GM18907 (cell line): ENCODE measurements around the gene RIPK4.
"Not testable (repeated sequence)": the region's sequence is repeated elsewhere in the genome, so short reads cannot be mapped to it uniquely, and the experiment has no call there.

Experiments used
- ATAC-seq: cut with Tn5 transposase; IDR thresholded peaks from one replicate; pipeline ENCODE4 v1.9.1; 2021; ENCODE audit warnings: mild to moderate bottlenecking, moderate library complexity; ENCODE audit not compliant: unreplicated experiment

RIPK4 gene

DNA sequence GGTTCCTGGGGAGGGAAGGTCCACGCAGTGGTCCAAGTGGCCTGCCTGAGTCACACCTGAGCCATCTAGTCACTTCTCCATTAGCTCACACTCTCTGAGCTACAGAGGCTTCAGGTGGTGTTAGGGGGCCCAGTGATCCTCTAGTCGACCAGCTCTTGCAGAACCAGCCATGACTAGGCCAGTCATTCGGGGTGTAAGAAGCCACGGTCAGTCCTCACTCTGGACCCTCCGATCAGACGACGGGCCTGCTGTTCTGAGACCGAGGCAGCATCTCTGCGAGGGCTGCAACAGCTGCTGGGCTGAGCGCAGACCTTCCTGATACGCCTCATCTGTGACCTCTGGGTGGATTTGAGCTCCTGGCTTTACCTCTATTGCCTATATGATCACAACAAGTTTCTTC, 68.8 kb downstream of the RIPK4 start:
- ATAC-seq, result no peak

DNA sequence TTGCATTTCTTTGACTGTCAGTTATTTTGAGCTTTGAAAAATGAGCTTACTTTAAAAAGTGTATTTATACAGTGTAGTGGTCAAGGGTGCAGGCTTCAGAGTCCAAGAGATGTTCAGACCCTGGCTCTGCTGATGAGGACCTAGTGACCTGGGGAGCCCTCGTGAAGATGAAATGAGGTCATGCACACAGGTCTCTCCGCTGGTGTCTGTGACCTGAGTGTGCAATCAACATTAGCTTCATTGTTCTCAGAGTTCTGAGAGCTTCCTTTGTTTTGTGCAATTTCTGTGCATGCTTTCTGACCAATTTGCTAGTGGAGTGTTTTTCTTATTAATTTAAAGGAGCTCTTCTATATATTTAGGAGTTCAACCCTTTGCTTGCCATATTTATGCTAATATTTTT, 71.3 kb downstream of the RIPK4 start:
- ATAC-seq, result no peak

DNA sequence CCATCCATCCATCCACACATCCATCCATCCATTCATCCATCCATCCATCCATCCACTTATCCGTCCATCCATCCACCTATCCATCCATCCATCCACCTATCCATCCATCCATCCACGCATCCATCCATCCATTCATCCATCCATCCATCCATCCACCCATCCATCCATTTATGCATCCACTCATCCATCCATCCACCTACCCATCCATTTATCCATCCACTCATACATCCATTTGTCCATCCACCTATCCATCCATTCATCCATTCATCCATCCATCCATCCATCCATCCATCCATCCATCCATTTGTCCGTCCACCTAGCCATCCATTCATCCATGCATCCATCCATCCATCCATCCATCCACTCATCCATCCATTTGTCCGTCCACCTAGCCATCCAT, 72.8 kb downstream of the RIPK4 start:
- not testable (repeated sequence) for ATAC-seq

DNA sequence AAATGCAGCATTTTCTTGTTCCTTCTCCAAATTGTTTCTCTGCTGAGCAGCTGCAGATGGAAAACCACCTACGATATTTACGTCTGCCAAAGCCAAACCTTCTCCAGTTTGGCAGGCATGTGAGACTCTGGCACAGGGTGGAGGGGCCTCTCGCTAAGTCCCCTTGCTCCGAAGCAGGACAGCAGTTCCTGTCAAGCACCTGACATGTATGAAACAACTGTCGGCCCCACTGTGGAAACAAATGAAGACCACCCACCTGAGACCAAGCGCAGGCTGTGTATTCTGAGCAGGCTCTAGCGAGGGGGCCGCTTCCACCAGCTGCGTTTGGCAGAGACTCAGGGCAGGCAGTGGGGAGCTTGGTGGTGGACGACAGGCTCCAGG, 74.7 kb downstream of the RIPK4 start:
- ATAC-seq, result no peak

DNA sequence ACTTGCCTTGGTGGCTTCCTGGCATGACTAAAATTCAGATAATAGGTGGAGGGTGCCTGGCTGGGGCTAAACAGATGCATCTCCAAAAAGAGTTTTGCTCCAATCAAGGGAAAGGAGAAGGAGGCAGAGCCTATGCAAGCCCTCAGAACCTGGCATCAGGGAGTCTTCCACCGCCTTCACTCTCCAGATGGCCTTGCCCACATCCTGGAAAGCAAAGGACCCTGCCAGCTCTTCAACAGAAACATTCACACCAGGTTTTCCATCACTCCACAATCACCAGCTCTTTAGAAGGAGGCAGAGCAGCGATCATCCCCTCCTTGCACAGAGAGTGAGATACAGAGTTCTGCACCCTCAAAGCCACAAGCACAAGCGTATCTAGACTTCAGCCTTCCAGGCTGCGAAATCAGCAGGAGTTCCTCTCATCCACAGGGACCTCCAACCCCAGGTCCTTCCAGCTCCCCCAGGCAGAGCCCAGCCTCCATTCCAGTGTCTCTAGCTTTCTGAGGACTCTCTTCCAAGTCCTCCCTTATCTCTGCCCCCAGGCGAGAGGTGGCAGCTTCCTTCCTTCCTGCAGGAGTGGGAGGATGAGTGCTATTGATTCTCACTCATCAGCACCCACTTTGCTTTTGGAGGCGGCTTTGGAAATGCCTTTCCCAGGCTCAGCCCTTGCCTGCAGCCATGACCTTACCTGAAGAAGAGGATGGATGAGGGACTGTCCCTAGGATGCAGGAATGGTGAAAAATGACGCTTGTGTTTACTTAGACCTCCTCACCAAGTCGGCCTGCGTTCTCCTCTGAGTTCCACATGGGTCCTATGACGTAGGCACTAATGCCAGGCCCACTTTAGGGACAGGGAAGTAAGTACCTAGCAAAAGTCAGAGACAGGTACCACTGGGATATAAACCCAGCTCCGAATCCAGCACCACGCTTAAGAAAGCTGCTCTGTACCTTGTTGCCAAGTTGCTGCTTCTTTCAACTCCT, 75.4 kb downstream of the RIPK4 start:
- ATAC-seq, result no peak
